Peyer's patch (tissue), 4 donors: ENCODE results near the gene GBX1. TPM values are rescaled to one million over a fixed set of nuclear protein-coding genes. Genes with fewer than 3 reads are reported as not detected.

Experiments used
- DNase-seq, 3 donors: peaks; one replicate each; pipeline ENCODE4 v3.0.0-alpha.2; 2017 to 2019
- H3K27ac ChIP-seq, 4 donors: fragments of 200-600 bp; sonication (generic); one replicate each; pipeline ENCODE4 v1.5.1; 2016 to 2019
- H3K27me3 ChIP-seq, 2 donors: fragments of 200-600 bp; sonication (generic); one replicate each; pipeline ENCODE4 v1.5.1; 2019
- H3K36me3 ChIP-seq, 3 donors: fragments of 200-600 bp; sonication (generic); one replicate each; pipeline ENCODE4 v1.5.1; 2016 to 2019
- H3K4me1 ChIP-seq, 4 donors: fragments of 200-600 bp; sonication (generic); one replicate each; pipeline ENCODE4 v1.5.1; 2016 to 2019
- H3K4me3 ChIP-seq, 4 donors: fragments of 200-600 bp; sonication (generic); 1 replicate in 3 of 4; 2 replicates in 1 of 4; pipeline ENCODE4 v1.5.1; 2016 to 2019; ENCODE audit warnings: mild to moderate bottlenecking in 1 of 4
- H3K9me3 ChIP-seq, 4 donors: fragments of 200-600 bp; sonication (generic); one replicate each; pipeline ENCODE4 v1.5.1; 2016 to 2019; ENCODE audit warnings: mild to moderate bottlenecking in 1 of 4
- CTCF ChIP-seq, 6 experiments: fragments of 450-650 bp in 4 of 6; fragments of 200-600 bp in 2 of 6; sonication (generic) in 1 of 6; IDR thresholded peaks; one replicate each; pipeline ENCODE4 v1.5.1; 2017 to 2019; ENCODE audit warnings: antibody characterized with exemption in 6 of 6, mild to moderate bottlenecking in 3 of 6, moderate library complexity in 1 of 6
- POLR2A ChIP-seq, 2 donors: fragments of 450-650 bp; IDR thresholded peaks; one replicate each; pipeline ENCODE4 v1.5.1; 2017; ENCODE audit warnings: antibody characterized with exemption in 2 of 2, mild to moderate bottlenecking in 2 of 2, moderate library complexity in 2 of 2
- total RNA-seq, 4 donors: library from RNA; depleted of rRNA; stranded (reverse); fragments of >200 nt; gene quantifications; one replicate each; pipeline ENCODE4 v1.1.0, GENCODE V29; 2016

Gene GBX1
- total RNA-seq, 4 donors from 2014 or later, result not detected

- H3K9me3 ChIP-seq, result no peaks in the 10 kb centered on the region
- DNase-seq, result no peak
- H3K4me1 ChIP-seq, result peaks cover 0 to 28% (median 0%) of the 10 kb centered on the region in 4 donors
- H3K27me3 ChIP-seq, result no peaks in the 10 kb centered on the region
- peaks cover 0 to 62% (median 0%) of the 10 kb centered on the region in 3 donors for H3K36me3 ChIP-seq
- TF ChIP-seq CTCF (IDR thresholded peaks at IDR 0.05), result no peak
- TF ChIP-seq POLR2A (IDR thresholded peaks at IDR 0.05), result no peak
- H3K4me3 ChIP-seq, result peak overlapping the region in 1 of 4 donors; percentile 50
- no peak overlapping the region for H3K27ac ChIP-seq
These were observed 42.5 kb downstream of the GBX1 start for GRCh38 chr7:151124899-151125399.

- H3K36me3 ChIP-seq, result peaks cover 0 to 62% (median 0%) of the 10 kb centered on the region in 3 donors
- TF ChIP-seq POLR2A (IDR thresholded peaks at IDR 0.05) (no peak), CTCF (IDR thresholded peaks at IDR 0.05) (no peak)
These were observed 43.0 kb downstream of the GBX1 start for GRCh38 chr7:151124481-151124880.

GRCh38 chr7:151123822-151124464 lies 43.6 kb downstream of the GBX1 start:
- DNase-seq, result peak; percentile 67 to 90 (median 88)
- Histone ChIP-seq H3K36me3 (peaks cover 0 to 62% (median 0%) of the 10 kb centered on the region in 3 donors), H3K27me3 (no peaks in the 10 kb centered on the region), H3K9me3 (no peaks in the 10 kb centered on the region), H3K27ac (no peak overlapping the region), H3K4me1 (peaks cover 0 to 23% (median 0%) of the 10 kb centered on the region in 4 donors), H3K4me3 (no peak overlapping the region)
- no peak for TF ChIP-seq POLR2A (IDR thresholded peaks at IDR 0.05)
- TF ChIP-seq CTCF (IDR thresholded peaks at IDR 0.05), result peak; percentile 81 to 98 (median 97)

More at GRCh38 chr7:151124481-151124880, 43.0 kb downstream of the GBX1 start:
- H3K27ac ChIP-seq, result no peak overlapping the region
- no peaks in the 10 kb centered on the region for H3K27me3 ChIP-seq
- H3K4me3 ChIP-seq, result no peak overlapping the region
- H3K9me3 ChIP-seq, result no peaks in the 10 kb centered on the region
- no peak for DNase-seq
- peaks cover 0 to 27% (median 0%) of the 10 kb centered on the region in 4 donors for H3K4me1 ChIP-seq

GRCh38 chr7:151123158-151123821 lies 44.2 kb downstream of the GBX1 start:
- Histone ChIP-seq H3K4me3 (no peak overlapping the region), H3K9me3 (no peaks in the 10 kb centered on the region), H3K36me3 (peaks cover 0 to 62% (median 0%) of the 10 kb centered on the region in 3 donors), H3K27me3 (no peaks in the 10 kb centered on the region), H3K4me1 (peaks cover 0 to 23% (median 0%) of the 10 kb centered on the region in 4 donors), H3K27ac (no peak overlapping the region)
- TF ChIP-seq CTCF (IDR thresholded peaks at IDR 0.05), result no peak
- no peak for TF ChIP-seq POLR2A (IDR thresholded peaks at IDR 0.05)
- DNase-seq, result no peak

GRCh38 chr7:151122796-151123157 lies 44.7 kb downstream of the GBX1 start:
- Histone ChIP-seq H3K9me3 (no peaks in the 10 kb centered on the region), H3K27ac (no peak overlapping the region), H3K36me3 (peaks cover 0 to 63% (median 0%) of the 10 kb centered on the region in 3 donors), H3K4me3 (no peak overlapping the region), H3K27me3 (no peaks in the 10 kb centered on the region), H3K4me1 (peaks cover 0 to 23% (median 0%) of the 10 kb centered on the region in 4 donors)
- DNase-seq, result no peak
- TF ChIP-seq CTCF (IDR thresholded peaks at IDR 0.05) (no peak), POLR2A (IDR thresholded peaks at IDR 0.05) (no peak)
